Activated CD4-positive, alpha-beta T cell treated with anti-CD3 and anti-CD28 coated beads for 4 hours (primary cell): ENCODE measurements around the gene TBC1D22A.
"Not testable (repeated sequence)": the region's sequence is repeated elsewhere in the genome, so short reads cannot be mapped to it uniquely, and the experiment has no call there.

Source experiments
- DNase-seq, 2 donors: peaks; one replicate each; pipeline ENCODE4 v3.0.0-alpha.2; 2020

Gene TBC1D22A

GRCh38 chr22:46774980-46775849 lies 12.8 kb downstream of the TBC1D22A start:
- no peak for DNase-seq

DNA sequence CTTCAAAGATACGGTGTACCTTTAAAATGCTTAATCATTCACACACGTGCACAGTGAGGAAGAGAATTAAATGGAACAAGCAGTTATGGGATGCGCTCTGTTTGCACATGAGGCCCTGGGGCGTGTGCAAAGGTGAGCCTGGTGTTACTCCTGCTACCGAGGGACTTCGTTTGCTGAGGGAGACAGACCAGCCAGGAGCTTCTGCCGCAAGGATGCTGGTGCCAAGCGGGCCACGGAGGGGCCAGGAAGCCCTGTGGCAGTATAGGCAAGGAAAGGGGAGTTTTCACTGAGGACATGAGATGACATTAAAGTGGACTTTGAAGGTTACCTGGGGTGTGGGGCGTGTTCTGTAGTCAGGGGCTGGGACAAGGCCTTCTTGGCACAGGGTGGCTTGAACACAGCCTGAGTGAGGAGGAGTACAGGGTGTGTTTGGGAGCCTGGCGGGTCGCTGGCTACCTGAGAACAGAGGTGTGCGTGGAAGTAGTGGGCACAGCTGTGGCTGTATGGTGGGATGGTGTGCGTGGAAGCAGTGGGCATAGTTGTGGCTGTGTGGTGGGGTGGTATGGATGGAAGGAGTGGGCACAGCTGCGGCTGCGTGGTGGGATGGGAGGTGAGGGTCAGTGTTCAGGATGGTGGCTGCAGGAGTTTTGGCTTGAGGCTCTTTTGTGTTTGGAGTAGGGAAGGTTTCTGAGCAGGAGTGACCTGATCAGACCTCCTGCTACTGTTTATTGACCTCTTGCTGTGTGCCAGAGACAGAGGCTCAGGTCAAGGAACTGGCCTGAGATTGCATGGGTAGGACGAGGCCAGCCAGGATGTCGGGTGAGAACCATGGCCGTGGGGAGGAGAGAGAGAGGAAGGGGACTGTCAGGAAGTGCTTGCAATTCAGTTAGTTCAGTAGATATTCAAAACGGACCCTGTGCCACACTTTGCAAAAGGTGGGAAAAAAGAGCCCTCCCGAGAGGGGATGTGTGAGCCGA lies 13.7 kb downstream of the TBC1D22A start:
- DNase-seq = no peak

DNA sequence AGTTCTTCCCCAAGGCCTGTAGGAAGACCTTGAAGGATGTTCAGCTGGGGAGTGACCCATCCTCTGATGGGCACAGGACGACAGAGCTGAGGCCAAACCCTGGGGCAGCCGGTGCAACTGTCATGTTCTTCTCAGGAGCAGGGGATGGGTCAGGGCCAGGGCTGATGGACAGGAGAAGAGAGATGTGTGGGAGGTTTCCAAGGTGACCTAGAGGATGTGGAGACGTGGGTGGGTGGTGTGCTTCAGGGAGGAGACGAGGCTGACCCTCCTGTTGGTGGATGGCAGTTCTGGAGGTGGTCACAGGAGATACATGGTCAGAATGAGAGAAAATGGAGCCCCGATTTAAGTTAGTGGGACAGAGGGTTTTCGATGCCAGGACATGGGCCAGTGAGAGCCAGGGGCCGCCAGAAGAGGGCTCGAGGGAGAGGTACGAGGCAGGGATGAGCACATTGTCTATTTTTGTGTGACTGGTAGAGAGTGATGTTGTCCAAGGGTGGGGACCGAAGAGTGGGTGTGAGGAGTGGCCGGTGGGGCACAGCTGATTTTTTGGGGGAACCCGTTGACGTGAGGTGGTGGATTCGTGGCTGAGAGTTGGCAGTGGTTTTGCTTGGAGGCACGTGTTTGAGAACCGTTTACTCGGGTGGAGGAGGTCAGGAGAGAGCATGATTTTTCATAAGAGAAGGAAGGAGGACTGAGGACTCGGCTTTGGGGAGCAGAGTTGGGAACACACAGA lies 14.6 kb downstream of the TBC1D22A start:
- no peak for DNase-seq

GRCh38 chr22:46777609-46777970 lies 15.1 kb downstream of the TBC1D22A start:
- peak; percentile 35 to 40 for DNase-seq

GRCh38 chr22:46779023-46779422 lies 16.6 kb downstream of the TBC1D22A start:
- DNase-seq = no peak

GRCh38 chr22:46779651-46780050 lies 17.2 kb downstream of the TBC1D22A start:
- DNase-seq = no peak

DNA sequence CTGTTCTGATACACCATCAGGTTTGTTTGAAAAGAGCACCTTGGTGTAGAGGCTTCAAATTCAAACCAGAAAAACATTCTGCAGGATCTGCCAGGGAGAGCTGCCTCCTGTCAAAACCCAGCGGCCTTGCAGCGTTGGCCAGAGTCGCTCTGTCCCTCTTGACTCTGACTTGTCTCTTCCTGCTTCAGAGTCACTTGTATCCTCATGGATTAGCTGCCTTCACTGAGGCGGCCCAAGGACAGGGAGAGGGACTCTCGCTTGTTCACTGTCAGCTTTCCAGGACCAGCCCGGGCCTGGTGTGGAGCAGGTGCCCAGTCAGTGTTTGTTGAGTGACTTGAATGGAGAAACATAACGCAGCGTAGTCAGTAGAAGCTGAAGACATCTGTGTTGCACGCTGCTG lies 18.0 kb downstream of the TBC1D22A start:
- no peak for DNase-seq

DNA sequence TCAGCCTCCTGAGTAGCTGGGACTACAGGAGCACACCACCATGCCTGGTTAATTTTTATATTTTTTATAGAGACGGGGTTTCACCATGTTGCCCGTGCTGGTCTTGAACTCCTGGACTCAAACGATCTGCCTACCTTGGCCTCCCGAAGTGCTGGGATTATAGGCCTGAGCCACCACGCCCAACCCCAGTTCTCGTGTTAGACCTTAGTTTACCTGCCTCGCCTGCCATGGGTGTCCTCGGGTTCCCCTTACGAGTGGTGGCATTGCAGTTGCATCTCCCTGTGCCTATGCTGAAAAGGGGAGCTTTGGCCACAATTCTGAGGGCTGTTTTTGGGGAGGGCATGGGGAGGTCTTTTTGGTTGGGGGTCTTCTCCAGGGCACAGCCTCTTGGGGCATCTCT lies 18.8 kb downstream of the TBC1D22A start:
- DNase-seq = no peak

DNA sequence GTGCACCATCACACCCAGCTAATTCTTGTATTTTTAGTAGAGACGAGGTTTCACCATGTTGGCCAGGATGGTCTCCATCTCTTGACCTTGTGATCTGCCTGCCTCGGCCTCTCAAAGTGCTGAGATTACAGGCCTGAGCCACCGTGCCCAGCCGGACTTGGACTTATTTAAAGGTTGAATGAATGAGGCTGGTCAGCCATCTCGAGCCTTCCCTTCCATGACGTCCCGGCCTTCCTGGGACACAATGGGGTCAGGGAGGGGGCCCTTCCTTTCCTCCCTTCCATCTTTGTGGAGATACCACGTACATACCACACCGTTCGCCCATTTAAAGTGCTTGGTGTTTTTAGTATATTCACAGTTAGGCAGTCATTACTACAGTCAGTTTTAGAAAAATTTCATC lies 19.8 kb downstream of the TBC1D22A start:
- not testable (repeated sequence) for DNase-seq

- DNase-seq = no peak
Measured at GRCh38 chr22:46783721-46784120, 21.3 kb downstream of the TBC1D22A start.

DNA sequence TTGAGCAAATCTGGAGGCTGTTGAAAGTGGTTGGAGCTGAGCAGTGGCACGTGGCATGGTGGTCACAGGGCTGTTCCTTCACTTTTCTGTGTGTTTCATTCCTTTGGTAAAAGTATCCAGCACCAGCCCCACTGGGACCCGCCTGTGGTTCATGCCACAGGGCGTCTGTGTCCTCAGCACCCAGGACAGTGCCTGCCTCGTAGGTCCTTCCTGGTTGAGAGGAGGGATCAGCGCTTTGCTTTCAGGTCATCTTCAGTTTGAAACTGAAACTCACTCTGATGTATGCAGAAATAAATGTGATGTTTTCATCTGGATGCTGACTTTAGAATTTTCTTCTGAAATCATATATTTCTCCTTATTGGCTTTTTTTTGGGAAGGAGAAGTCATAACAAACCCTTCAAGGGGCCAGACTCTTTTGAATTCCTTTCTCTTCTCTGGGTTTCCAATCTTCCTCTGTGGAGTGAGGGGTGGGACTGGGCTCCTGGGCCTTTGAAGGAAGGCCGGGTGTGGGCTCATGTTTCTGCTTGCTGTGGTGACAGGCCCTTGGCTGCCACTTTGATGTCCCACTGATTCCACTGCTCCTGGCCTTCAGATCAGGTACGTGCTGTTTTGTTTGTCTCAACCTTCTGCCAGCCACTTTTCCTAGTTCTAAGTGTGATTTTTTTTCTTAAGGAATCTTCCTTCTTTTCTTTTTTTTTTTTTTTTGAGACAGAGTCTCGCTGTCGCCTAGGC lies 26.2 kb downstream of the TBC1D22A start:
- DNase-seq = no peak

GRCh38 chr22:46789992-46790391 lies 27.5 kb downstream of the TBC1D22A start:
- no peak for DNase-seq

GRCh38 chr22:46791201-46791731 lies 28.8 kb downstream of the TBC1D22A start:
- peak; percentile 78 to 82 for DNase-seq

DNA sequence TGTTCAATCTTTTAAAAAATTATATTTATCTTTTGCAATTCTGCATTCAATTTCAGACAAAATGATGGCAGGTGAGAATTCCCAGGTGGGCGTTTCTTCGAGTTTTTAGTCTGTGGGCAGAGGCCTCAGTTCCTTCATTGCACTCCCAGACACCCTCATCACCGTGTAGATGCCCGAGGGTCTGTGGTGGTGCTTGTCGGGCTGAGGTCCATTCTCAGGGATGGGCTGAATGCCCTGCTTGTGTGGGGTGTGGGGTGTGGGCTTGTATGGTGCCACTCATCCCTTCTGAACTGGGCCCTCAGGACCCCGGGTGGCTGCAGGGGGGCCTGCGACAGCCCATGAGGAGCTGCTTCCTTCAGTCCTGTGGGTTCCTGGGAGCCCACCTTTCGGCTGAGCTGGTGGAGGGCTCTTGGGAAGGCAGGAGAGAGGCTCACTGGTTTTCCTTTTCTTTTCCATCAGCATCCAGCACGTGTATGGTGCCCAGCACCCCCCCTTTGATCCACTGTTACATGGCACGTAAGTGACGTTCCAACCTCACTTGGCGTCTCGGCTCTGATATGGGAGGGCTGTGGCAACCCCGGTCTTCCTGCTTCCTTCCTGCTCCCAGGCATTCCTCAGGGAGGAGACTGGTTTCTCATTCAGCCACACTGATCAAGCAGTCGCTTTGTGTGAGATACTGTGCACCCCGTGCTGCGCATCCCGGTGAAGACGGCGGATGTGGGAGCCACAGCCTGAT lies 29.8 kb downstream of the TBC1D22A start:
- no peak for DNase-seq

GRCh38 chr22:46792841-46793261 lies 30.4 kb downstream of the TBC1D22A start:
- DNase-seq = no peak

DNA sequence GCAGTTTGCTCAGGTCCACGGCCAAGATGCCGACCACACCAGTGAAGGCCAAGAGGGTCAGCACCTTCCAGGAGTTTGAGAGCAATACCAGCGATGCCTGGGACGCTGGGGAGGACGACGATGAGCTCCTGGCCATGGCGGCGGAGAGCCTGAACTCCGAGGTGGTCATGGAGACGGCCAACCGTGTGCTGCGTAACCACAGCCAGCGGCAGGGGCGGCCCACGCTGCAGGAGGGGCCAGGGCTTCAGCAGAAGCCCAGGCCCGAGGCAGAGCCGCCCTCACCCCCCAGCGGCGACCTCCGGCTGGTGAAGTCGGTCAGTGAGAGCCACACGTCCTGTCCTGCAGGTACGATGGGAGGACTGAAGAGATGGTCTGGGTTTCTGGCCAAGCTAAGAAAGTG lies 31.0 kb downstream of the TBC1D22A start:
- DNase-seq = no peak

DNA sequence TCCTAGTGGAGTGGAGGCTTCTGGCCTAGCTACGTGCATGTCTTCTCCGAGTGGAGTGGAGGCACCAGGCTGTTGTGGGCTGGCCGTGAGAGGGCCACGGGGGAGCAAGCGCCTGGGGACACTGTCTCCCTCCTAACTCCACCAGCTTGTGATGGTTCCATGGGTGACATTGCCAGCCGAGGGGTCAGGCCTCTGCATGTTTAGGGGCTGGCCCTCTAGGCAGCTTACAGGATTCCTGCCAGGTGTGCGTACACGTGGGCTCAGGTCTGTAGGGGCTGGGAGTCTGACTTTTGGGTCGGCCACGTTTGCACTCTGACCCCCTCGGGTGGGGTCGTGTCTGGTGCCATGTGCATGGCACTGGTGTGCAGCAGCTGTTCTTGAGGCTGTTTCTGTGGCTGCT lies 31.6 kb downstream of the TBC1D22A start:
- DNase-seq = no peak

DNA sequence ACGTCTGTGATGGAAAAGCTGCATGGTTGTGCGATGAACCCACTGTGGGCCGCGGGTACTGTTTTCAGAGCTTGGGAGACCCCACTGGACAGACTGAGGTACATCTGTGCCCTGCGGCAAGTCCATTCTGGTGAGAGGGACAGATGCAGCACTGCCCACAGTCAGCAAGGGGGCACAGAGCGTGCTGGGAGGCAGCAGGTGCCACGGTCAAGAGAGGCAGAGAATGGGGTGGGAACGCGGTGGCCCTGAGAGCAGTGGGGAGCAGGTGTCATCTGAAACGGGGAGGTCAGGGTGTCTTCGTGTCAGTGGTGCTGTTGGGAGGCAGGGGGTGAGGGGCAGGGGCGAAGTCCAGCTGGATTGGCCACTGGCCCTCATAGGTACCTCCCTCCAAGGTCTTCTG lies 32.0 kb downstream of the TBC1D22A start:
- DNase-seq = no peak

GRCh38 chr22:46795140-46795539 lies 32.7 kb downstream of the TBC1D22A start:
- DNase-seq = no peak

- DNase-seq = no peak
Measured at GRCh38 chr22:46795845-46796565, 33.6 kb downstream of the TBC1D22A start.
